ENCODE measurements around the gene PTCH2. TPM values are rescaled to one million over a fixed set of nuclear protein-coding genes. Genes with fewer than 3 reads are reported as not detected.

Gene PTCH2
- total and polyA plus RNA-seq, 2 donors (not counting 1 experiment from before 2014, with no cell fraction given): 1.3 to 1.7 TPM

GRCh38 chr1:44831516-44831915 is 11.5 kb downstream of the PTCH2 start:
- Histone ChIP-seq H3K79me2 (ENCODE audit: control insufficient read depth, insufficient read depth, low read length) (no peaks in the 10 kb centered on the region), H3K4me2 (replicated peaks; ENCODE audit: low read depth, low read length, poor library complexity, severe bottlenecking) (no peak overlapping the region), H3K36me3 (replicated peaks in 1 of 2; ENCODE audit: control extremely low read depth in 1 of 2, control insufficient read depth in 1 of 2, extremely low read depth in 1 of 2, insufficient read depth in 2 of 2, low read length in 1 of 2) (no peaks in the 10 kb centered on the region), H3K27ac (ENCODE audit: low read length in 2 of 2) (no peak overlapping the region), H3K27me3 (replicated peaks in 1 of 4; ENCODE audit: control extremely low read depth in 1 of 4, control insufficient read depth in 3 of 4, insufficient read depth in 4 of 4, low read length in 3 of 4) (no peaks in the 10 kb centered on the region), H3K4me3 (ENCODE audit: control extremely low read depth in 1 of 5, extremely low read depth in 1 of 5, insufficient read depth in 1 of 5, low read depth in 2 of 5, low read length in 4 of 5) (no peak overlapping the region), H3K4me1 (ENCODE audit: control insufficient read depth in 2 of 2, insufficient read depth in 2 of 2, low read length in 2 of 2) (peaks cover 0 to 7% of the 10 kb centered on the region in 2 donors), H3K9ac (ENCODE audit: low read length) (no peak overlapping the region), H2AFZ (ENCODE audit: insufficient read depth, low read depth, low read length, poor library complexity, severe bottlenecking) (no peak overlapping the region), H3K9me3 (ENCODE audit: control extremely low read depth in 1 of 3, control insufficient read depth in 2 of 3, insufficient read depth in 1 of 3, low read length in 2 of 3) (peaks cover 0 to 4% (median 0%) of the 10 kb centered on the region in 3 donors), H4K20me1 (ENCODE audit: control insufficient read depth, insufficient read depth, low read length, poor library complexity, severe bottlenecking) (no peaks in the 10 kb centered on the region)
- no peaks in the 10 kb centered on the region for H3K9me3 Mint-ChIP-seq (ENCODE audit: insufficient read depth)
- no peaks in the 10 kb centered on the region for H3K27me3 Mint-ChIP-seq
- no peak for TF ChIP-seq EZH2 (IDR thresholded peaks at IDR 0.05; ENCODE audit: borderline replicate concordance, insufficient read depth, low read depth, low read length, poor library complexity, severe bottlenecking)
- TF ChIP-seq CTCF (IDR thresholded peaks at IDR 0.05): no peak
- 64% methylated on average over 8 of the region's 9 CpGs for WGBS (ENCODE audit: insufficient coverage)
- no peak for DNase-seq
- intact Hi-C loops (cut with micrococcal nuclease): no loop called here
- no peak overlapping the region for H3K27ac Mint-ChIP-seq
- CTCF ChIA-PET: no interaction called here
- no peak for ATAC-seq (ENCODE audit: low read depth)
- POLR2A ChIA-PET: no interaction called here
- H3K4me3 Mint-ChIP-seq: no peak overlapping the region
- H3K4me1 Mint-ChIP-seq: peaks cover 9% of the 10 kb centered on the region

DNA sequence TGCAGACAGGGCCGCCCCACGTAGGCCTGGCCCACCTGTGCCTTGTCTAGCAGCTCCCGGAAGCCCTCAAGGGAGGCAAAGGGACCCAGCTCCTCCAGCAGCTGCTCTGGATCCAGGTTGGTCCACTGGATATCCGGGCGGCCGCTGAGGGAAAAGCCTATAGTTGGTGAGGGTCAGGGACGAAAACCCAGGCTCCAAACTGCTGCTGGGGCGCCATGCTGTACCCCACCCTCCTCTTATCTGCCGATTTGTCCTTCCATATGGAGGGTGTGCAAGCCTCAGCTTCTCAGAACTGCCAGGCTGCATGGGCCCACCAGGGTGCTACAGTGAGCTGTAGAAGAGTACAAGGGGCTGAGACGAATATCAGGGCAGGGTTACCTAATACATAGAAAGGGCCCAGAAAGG is 12.2 kb downstream of the PTCH2 start:
- peaks cover 0 to 4% (median 0%) of the 10 kb centered on the region in 3 donors for H3K9me3 ChIP-seq (ENCODE audit: control extremely low read depth in 1 of 3, control insufficient read depth in 2 of 3, insufficient read depth in 1 of 3, low read length in 2 of 3)
- H3K4me2 ChIP-seq (replicated peaks; ENCODE audit: low read depth, low read length, poor library complexity, severe bottlenecking): no peak overlapping the region
- 92% methylated on average over 5 of the region's 10 CpGs for WGBS (ENCODE audit: insufficient coverage)
- no peak overlapping the region for H3K27ac ChIP-seq (ENCODE audit: low read length in 2 of 2)
- no peak overlapping the region for H3K9ac ChIP-seq (ENCODE audit: low read length)
- no peaks in the 10 kb centered on the region for H3K79me2 ChIP-seq (ENCODE audit: control insufficient read depth, insufficient read depth, low read length)
- H2AFZ ChIP-seq (ENCODE audit: insufficient read depth, low read depth, low read length, poor library complexity, severe bottlenecking): no peak overlapping the region
- TF ChIP-seq CTCF (IDR thresholded peaks at IDR 0.05) (no peak), EZH2 (IDR thresholded peaks at IDR 0.05; ENCODE audit: borderline replicate concordance, insufficient read depth, low read depth, low read length, poor library complexity, severe bottlenecking) (no peak)
- ATAC-seq (ENCODE audit: low read depth) (no peak), DNase-seq (no peak)
- intact Hi-C loops (cut with micrococcal nuclease): no loop called here
- H3K4me3 Mint-ChIP-seq: no peak overlapping the region
- no peak overlapping the region for H3K4me3 ChIP-seq (ENCODE audit: control extremely low read depth in 1 of 5, extremely low read depth in 1 of 5, insufficient read depth in 1 of 5, low read depth in 2 of 5, low read length in 4 of 5)
- no peak overlapping the region for H3K27ac Mint-ChIP-seq
- ChIA-PET POLR2A (interaction anchor here (0.9 kb wide), 1 partner anchor 8 kb away, joined by 3 read pairs; no protein-coding TSS in a partner anchor), CTCF (no interaction called here)
- H3K4me1 Mint-ChIP-seq: peaks cover 6% of the 10 kb centered on the region
- no peaks in the 10 kb centered on the region for H3K27me3 ChIP-seq (replicated peaks in 1 of 4; ENCODE audit: control extremely low read depth in 1 of 4, control insufficient read depth in 3 of 4, insufficient read depth in 4 of 4, low read length in 3 of 4)
- H3K36me3 ChIP-seq (replicated peaks in 1 of 2; ENCODE audit: control extremely low read depth in 1 of 2, control insufficient read depth in 1 of 2, extremely low read depth in 1 of 2, insufficient read depth in 2 of 2, low read length in 1 of 2): no peaks in the 10 kb centered on the region
- H4K20me1 ChIP-seq (ENCODE audit: control insufficient read depth, insufficient read depth, low read length, poor library complexity, severe bottlenecking): no peaks in the 10 kb centered on the region
- peaks cover 0 to 3% of the 10 kb centered on the region in 2 donors for H3K4me1 ChIP-seq (ENCODE audit: control insufficient read depth in 2 of 2, insufficient read depth in 2 of 2, low read length in 2 of 2)
- H3K27me3 Mint-ChIP-seq: no peaks in the 10 kb centered on the region
- no peaks in the 10 kb centered on the region for H3K9me3 Mint-ChIP-seq (ENCODE audit: insufficient read depth)
